Breast epithelium (tissue), 3 donors: ENCODE results near the gene ZNF611.

Source experiments
- POLR2A ChIP-seq: fragments of 450-650 bp; IDR thresholded peaks from one replicate; pipeline ENCODE4 v1.6.1; 2016; ENCODE audit warnings: antibody characterized with exemption, mild to moderate bottlenecking, moderate library complexity
- POLR2AphosphoS5 ChIP-seq, 3 donors: sonication (generic); formaldehyde crosslinking; IDR thresholded peaks; one replicate each; pipeline ENCODE4 v1.6.1; 2017; ENCODE audit warnings: antibody characterized with exemption in 3 of 3
- TF ChIP-seq, protein P1 (sequence below), 3 donors: fragments of 450-650 bp; IDR thresholded peaks; one replicate each; pipeline ENCODE4 v1.5.1; 2016 to 2017; ENCODE audit warnings: antibody characterized with exemption in 3 of 3, mild to moderate bottlenecking in 3 of 3, moderate library complexity in 3 of 3

GRCh38 chr19:52691215-52691610 is 43.6 kb downstream of the ZNF611 start:
- TF ChIP-seq, protein P1, sequence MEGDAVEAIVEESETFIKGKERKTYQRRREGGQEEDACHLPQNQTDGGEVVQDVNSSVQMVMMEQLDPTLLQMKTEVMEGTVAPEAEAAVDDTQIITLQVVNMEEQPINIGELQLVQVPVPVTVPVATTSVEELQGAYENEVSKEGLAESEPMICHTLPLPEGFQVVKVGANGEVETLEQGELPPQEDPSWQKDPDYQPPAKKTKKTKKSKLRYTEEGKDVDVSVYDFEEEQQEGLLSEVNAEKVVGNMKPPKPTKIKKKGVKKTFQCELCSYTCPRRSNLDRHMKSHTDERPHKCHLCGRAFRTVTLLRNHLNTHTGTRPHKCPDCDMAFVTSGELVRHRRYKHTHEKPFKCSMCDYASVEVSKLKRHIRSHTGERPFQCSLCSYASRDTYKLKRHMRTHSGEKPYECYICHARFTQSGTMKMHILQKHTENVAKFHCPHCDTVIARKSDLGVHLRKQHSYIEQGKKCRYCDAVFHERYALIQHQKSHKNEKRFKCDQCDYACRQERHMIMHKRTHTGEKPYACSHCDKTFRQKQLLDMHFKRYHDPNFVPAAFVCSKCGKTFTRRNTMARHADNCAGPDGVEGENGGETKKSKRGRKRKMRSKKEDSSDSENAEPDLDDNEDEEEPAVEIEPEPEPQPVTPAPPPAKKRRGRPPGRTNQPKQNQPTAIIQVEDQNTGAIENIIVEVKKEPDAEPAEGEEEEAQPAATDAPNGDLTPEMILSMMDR (IDR thresholded peaks at IDR 0.05), result no peak
- TF ChIP-seq POLR2A, result no peak
- TF ChIP-seq POLR2AphosphoS5 (IDR thresholded peaks at IDR 0.05), result no peak
